T-helper 1 cell (primary cell): ENCODE measurements around the gene SGCD.

Experiments used
- DNase-seq, 5 donors: peaks; one replicate each; pipeline ENCODE4 v3.0.0-alpha.2; 2012 to 2020

Gene SGCD

GRCh38 chr5:156522651-156523529, 195.9 kb downstream of the SGCD start:
- no peak for DNase-seq

DNA sequence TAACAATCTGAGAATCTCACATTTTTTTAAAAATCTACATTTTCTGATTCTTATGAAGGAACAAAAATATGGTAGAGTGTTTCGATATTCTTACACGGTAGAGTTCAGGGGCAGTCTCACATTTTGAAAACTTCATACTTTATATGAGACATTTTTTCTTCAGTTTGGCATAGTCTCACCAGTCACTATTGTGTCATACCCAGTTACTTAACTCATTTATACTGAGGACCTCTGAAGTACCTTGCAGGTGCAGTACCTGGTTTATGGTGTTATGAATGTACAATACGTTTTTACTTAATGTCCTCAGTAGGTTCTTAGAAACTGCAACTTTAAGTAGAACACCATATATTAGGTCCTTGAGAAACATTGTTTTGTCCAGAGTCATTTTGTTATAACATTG, 196.6 kb downstream of the SGCD start:
- DNase-seq: no peak

- DNase-seq: no peak
These were observed 199.3 kb downstream of the SGCD start for GRCh38 chr5:156526081-156526925.

- no peak for DNase-seq
These were observed 200.6 kb downstream of the SGCD start for GRCh38 chr5:156527611-156528010.

DNA sequence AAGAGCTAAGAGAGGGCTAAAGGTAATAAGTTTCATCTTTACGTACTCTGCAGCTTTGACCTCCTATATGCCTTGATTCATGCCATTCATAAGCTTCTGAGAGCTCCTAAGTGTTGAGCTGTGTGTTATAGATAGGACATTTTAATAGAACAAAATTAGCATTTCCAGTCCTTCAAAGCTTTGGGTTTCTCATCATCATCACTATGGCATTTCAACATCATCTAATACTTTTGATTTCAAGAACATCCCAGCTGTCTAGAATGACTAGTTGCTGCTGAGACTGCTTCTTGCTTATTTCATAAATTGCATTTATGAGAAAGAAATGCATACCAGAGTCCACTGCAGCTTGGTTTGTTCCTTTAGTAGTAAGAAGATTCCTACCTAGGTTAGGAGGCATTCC, 201.7 kb downstream of the SGCD start:
- no peak for DNase-seq

GRCh38 chr5:156529892-156530291, 202.9 kb downstream of the SGCD start:
- no peak for DNase-seq

GRCh38 chr5:156531199-156531598, 204.2 kb downstream of the SGCD start:
- no peak for DNase-seq

- DNase-seq: no peak
These were observed 206.0 kb downstream of the SGCD start for GRCh38 chr5:156532921-156533320.

- DNase-seq: no peak
These were observed 207.1 kb downstream of the SGCD start for GRCh38 chr5:156534085-156534484.

GRCh38 chr5:156534906-156535485, 208.0 kb downstream of the SGCD start:
- no peak for DNase-seq

- no peak for DNase-seq
These were observed 213.5 kb downstream of the SGCD start for GRCh38 chr5:156540491-156540890.

DNA sequence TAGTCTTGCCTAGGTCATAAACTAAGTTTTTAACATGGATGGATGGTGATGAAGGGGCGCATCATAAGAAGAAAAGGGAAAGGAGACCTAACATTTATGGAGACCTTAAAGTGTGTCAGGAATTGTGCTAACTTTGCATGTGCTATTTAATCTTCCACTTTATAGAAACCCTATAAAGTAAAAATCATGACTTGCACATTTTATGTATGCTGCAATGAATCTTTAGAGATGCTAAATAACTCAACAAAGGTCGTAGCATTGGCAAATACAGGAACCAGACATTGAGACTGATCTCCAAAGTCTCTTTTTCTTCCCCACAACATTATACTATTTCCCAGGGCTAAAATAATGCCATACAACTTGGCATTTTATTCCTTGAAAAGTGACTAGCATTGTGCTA, 214.6 kb downstream of the SGCD start:
- DNase-seq: no peak

- no peak for DNase-seq
These were observed 216.6 kb downstream of the SGCD start for GRCh38 chr5:156543348-156544145.

DNA sequence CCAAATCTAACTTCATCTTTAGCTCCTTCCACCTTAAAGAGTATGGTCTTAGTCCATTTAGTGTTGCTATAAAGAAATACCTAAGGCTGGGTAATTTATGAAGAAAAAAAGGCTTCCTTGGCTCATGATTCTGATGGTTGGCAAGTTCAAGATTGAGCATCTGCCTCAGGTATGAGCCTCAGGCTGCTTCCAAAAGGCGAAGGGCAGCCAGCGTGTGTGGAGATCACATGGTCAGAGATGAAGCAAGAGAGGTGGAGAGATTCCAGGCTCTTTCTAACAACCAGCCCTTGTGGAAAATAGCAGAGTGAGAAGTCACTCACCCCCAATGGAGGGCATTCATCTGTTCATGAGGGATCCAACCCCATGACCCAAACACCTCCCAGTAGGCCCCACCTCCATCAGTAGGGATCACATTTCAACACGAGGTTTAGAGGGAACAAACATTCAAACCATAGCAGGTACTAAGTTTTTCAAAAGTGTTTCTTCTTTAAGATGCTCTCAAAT, 225.9 kb downstream of the SGCD start:
- DNase-seq: no peak

- DNase-seq: no peak
These were observed 229.9 kb downstream of the SGCD start for GRCh38 chr5:156556666-156557406.

GRCh38 chr5:156560002-156560401, 233.0 kb downstream of the SGCD start:
- DNase-seq: no peak

DNA sequence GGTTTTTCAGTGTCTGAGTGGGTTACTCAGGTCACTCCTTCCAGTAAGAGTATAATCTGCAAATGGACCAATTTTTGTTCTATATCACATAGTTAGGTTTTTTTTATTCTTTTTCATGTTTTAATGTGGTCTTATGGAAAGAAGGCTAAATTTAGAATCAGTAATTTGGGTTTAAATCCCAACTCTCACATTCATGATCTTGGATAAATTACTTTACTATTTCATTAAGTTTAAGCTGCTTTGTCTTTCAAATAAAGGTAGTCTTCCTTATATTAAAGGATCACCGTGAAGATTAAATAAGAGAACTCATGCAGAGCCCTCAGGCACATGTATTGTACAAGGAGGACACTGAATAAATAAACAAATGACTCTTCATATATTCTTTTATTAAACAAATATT, 234.7 kb downstream of the SGCD start:
- DNase-seq: no peak

DNA sequence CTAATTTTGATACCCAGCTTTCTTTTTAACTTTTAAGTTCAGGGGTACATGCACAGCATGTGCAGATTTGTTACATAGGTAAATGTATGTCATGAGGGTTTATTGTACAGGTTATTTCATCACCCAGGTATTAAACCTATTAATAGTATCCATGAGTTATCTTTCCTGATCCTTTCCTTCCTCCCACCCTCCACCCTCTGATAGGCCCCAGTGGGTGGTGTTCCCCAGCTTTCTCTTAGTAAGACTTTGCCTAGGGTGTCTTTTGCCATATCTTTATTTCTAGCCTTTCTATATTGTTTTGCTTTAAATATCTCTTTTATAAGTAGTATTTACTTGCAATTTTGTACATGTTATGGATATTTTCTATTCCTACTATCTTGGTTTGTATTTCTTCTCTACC, 243.7 kb downstream of the SGCD start:
- DNase-seq: no peak

- no peak for DNase-seq
These were observed 254.8 kb downstream of the SGCD start for GRCh38 chr5:156581725-156582124.

- DNase-seq: no peak
These were observed 255.2 kb downstream of the SGCD start for GRCh38 chr5:156582193-156582598.

- DNase-seq: no peak
These were observed 257.9 kb downstream of the SGCD start for GRCh38 chr5:156584871-156585270.

GRCh38 chr5:156585999-156586398, 259.0 kb downstream of the SGCD start:
- no peak for DNase-seq
